ENCODE data around the gene NFATC2IP. TPM values are rescaled to one million over a fixed set of nuclear protein-coding genes. Genes with fewer than 3 reads are reported as not detected.
"Not testable (repeated sequence)": the region's sequence is repeated elsewhere in the genome, so short reads cannot be mapped to it uniquely, and the experiment has no call there.

Gene NFATC2IP
- total RNA-seq, 2 donors from 2014 or later, result 19.5 to 20.2 TPM

DNA sequence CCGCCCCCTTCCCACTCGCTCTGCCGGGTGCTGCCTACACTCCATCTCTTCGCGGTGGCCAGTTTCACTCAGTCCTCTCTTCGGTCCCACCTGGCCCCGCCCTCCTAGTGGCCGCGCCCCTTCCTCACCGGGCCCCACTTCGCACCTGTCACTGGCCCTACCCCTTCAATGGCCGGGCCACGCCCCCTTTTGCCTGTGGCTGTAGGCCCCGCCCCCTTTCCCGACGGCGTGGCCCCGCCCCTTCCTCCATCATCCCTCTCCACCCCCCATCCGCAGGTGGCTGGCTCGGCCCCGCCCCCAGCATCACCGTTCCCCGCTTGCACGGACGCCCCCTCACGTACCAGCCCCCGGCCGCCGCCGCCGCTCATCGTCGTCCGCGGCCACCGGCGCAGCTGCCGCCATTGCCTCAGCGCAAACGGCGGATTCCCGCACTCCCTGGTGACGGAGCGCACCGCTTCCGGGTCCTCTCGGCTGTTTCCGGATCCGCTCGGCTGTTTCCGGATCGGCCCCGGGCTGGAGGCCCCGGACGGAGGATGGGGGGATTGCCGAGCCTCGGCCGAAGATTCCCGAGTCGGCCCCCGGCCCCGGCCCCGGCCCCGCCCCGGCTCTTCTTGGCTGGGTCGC, 25.9 kb upstream of the NFATC2IP start, which contains the start of gene RABEP2:
RABEP2 (minus strand) TSS at position 477 of the 624 bp plus-strand sequence; CDS start at position 402, 75 bp downstream.
- peak; percentile 98 for DNase-seq (ENCODE audit: low spot score)
- intact Hi-C loops (cut with DNase I), result no loop called here

DNA sequence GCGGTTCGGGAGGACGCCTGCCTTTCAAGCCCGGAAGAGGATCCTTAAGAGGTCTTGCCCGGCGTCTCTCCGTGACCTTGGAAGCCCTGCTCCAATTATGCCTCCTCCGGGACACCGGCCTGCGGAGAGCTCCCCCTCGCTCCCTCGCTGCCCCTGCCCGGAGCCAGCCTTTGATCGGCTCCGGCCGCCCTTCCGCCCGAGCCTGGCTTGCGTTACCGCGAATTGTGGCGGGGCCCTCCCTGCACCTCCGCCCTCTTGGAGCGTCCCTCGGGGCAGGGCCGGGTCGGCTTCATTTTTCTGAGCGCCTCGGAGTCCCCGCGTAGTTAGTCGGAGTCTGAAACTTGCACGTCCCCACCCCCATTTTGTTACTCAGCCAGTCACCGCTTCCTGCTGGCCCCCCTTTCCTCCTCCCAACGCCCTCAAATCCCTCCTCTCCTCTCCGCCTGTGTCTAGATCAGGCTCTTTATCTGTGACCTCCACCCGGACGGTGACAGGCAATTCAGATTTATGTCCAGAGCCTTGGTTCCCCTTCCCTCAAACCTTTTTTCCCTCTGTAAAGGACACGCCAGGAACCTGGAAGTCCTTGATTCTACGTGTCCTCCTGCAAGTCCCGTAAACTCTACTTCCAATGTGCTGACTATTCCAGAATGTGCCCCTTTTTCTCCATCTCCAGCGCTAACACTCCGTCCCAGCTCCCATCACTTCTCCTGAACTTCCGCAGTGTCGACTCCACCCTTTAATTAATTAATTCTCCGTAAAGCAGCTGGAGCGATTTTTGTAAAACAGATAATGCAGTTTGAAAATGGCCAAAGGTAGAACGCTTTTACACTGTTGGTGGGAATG, 25.1 kb upstream of the NFATC2IP start:
- peak; percentile 95 for DNase-seq (ENCODE audit: low spot score)
- intact Hi-C loops (cut with DNase I), result no loop called here

DNA sequence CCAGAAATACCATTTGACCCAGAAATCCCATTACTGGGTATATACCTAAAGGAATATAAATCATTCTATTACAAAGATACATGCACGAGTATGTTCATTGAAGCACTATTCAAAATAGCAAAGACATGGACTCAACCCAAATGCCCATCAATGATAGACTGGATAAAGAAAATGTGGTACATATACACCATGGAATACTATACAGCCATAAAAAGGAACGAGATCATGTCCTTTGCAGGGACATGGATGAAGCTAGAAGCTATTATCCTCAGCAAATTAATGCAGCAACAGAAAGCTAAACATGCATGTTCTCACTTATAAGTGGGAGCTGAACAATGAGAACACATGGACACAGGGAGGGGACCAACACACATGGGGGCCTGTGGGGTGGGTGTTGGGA, 24.5 kb upstream of the NFATC2IP start:
- DNase-seq (ENCODE audit: low spot score); intact Hi-C loops (cut with DNase I): not testable (repeated sequence)

DNA sequence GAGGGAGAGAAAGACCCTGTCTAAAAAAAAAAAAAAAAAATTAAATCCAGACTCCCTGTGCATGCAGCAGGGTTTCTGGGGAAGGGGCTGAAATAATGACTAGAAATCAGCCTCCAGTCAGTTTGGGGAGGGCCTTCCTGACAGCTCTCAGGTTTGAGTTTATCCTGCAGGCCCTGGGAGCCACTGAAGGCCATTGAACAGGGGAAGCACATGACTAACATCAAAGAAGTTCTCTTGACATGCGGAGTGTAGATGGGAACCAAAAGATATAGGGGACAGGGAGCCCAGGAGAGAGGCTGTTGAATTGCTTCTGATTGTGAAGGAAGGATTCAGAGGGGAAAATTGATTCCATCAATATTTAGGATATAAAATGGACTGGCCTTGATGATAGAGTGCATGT, 22.9 kb upstream of the NFATC2IP start:
- no peak for DNase-seq (ENCODE audit: low spot score)
- intact Hi-C loops (cut with DNase I), result no loop called here

DNA sequence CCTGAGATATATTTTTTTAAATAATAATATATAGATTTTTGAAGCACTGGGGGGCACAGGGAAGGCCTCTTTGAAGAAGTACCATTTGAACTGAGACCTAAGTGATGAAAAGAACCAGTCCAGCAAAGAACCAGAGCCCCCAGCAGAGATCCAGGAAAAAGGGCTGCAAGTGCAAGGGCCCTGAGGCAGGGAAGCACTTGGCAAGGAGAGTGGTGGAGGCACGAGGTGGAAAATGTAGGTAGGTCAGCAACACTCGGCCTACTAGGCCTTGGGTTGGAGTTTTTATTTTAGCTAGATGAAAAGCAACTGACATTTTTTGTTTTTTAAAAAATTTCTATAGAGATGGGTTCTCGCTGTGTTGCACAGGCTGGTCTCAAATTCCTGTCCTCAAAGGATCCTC, 20.5 kb upstream of the NFATC2IP start:
- no peak for DNase-seq (ENCODE audit: low spot score)
- intact Hi-C loops (cut with DNase I), result no loop called here

DNA sequence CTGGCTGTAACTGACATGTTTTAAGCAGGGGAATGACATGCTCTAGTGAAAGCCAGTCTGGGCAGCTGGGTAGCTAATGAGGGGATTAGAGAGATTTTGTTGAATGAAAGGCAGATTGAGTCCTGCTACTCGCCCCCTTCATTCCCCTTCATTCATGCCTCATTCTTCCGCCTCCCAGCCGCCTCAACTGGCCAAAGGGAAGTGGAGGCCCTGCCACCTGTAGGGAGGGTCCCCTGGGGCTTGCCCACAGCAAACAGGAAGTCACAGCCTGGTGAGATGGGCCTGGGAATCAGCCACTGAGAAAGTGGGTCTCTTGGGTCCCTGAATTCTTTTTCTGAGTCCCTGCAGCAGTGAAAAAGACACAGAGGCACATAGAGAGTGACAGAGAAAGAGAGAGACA, 20.1 kb upstream of the NFATC2IP start:
- DNase-seq (ENCODE audit: low spot score), result no peak

DNA sequence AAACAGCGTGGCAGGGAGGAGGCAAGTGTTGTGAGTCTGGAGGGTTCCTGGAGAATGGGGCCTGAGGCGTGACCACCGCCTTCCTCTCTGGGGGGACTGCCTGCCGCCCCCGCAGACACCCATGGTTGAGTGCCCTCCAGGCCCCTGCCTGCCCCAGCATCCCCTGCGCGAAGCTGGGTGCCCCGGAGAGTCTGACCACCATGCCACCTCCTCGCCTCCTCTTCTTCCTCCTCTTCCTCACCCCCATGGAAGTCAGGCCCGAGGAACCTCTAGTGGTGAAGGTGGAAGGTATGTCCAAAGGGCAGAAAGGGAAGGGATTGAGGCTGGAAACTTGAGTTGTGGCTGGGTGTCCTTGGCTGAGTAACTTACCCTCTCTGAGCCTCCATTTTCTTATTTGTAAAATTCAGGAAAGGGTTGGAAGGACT, 18.9 kb upstream of the NFATC2IP start, which contains the start of gene CD19:
CD19 (plus strand) TSS at position 171 of the 425 bp plus-strand sequence; CDS start at position 201, 30 bp downstream.
- no peak for DNase-seq (ENCODE audit: low spot score)
- intact Hi-C loops (cut with DNase I), result no loop called here

More for the DNA sequence above, 20.1 kb upstream of the NFATC2IP start:
- intact Hi-C loops (cut with DNase I), result no loop called here

DNA sequence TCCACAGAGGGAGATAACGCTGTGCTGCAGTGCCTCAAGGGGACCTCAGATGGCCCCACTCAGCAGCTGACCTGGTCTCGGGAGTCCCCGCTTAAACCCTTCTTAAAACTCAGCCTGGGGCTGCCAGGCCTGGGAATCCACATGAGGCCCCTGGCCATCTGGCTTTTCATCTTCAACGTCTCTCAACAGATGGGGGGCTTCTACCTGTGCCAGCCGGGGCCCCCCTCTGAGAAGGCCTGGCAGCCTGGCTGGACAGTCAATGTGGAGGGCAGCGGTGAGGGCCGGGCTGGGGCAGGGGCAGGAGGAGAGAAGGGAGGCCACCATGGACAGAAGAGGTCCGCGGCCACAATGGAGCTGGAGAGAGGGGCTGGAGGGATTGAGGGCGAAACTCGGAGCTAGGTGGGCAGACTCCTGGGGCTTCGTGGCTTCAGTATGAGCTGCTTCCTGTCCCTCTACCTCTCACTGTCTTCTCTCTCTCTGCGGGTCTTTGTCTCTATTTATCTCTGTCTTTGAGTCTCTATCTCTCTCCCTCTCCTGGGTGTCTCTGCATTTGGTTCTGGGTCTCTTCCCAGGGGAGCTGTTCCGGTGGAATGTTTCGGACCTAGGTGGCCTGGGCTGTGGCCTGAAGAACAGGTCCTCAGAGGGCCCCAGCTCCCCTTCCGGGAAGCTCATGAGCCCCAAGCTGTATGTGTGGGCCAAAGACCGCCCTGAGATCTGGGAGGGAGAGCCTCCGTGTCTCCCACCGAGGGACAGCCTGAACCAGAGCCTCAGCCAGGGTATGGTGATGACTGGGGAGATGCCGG, 18.2 kb upstream of the NFATC2IP start:
- no peak for DNase-seq (ENCODE audit: low spot score)
- intact Hi-C loops (cut with DNase I), result no loop called here

DNA sequence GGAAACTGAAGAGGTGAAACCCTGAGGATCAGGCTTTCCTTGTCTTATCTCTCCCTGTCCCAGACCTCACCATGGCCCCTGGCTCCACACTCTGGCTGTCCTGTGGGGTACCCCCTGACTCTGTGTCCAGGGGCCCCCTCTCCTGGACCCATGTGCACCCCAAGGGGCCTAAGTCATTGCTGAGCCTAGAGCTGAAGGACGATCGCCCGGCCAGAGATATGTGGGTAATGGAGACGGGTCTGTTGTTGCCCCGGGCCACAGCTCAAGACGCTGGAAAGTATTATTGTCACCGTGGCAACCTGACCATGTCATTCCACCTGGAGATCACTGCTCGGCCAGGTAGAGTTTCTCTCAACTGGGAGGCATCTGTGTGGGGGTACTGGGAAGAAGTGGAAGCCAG, 17.6 kb upstream of the NFATC2IP start:
- intact Hi-C loops (cut with DNase I), result no loop called here

DNA sequence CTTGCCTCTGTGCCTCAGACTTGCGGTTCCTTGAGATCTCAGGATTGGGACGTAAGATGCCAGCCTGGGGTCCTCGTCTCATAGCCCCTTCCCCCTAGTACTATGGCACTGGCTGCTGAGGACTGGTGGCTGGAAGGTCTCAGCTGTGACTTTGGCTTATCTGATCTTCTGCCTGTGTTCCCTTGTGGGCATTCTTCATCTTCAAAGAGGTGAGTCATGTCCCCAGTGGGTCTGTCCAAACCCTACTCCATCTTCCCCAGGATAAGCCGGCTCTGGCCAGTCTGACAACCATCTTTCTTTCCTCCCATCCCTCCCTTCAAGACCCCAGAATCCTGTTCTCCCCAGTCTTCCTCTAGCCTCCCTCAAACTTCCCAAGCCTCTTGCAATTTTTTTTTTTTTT, 15.4 kb upstream of the NFATC2IP start:
- DNase-seq (ENCODE audit: low spot score), result no peak
- intact Hi-C loops (cut with DNase I), result no loop called here

More for the DNA sequence above, 17.6 kb upstream of the NFATC2IP start:
- no peak for DNase-seq (ENCODE audit: low spot score)

DNA sequence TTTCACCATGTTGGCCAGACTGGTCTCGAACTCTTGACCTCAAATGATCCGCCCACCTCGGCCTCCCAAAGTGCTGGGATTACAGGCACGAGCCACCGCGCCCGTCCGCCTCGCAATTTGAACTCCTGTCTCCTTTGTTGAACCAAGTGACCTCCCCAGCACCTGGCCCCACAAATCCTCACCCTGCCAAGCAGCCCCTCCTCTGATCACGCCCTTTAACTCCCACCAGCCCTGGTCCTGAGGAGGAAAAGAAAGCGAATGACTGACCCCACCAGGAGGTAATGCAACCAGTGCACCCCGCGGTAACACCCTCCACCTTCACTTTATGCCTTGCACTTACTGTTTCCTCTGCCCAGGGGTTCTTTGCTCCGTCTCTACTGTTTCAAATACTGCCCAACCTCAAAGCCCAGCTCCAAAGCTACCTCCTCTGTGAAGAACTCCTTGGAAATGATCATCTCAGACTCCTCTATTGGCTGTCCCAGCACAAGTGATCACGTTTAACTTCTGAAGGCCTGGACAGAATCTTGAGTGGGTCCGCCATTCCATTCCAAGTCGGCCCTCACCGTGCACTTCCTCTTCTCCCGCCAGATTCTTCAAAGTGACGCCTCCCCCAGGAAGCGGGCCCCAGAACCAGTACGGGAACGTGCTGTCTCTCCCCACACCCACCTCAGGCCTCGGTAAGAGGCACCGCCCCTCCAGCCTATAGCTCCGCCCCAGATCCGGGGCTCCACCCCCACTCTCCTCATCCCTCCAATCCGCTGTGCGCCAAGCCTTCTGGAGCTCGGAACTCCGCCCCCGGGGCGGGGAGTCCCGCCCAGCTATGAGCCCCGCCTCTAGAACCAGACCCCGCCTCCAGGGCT, 14.6 kb upstream of the NFATC2IP start:
- peak; percentile 97 for DNase-seq (ENCODE audit: low spot score)
- intact Hi-C loops (cut with DNase I), result no loop called here

DNA sequence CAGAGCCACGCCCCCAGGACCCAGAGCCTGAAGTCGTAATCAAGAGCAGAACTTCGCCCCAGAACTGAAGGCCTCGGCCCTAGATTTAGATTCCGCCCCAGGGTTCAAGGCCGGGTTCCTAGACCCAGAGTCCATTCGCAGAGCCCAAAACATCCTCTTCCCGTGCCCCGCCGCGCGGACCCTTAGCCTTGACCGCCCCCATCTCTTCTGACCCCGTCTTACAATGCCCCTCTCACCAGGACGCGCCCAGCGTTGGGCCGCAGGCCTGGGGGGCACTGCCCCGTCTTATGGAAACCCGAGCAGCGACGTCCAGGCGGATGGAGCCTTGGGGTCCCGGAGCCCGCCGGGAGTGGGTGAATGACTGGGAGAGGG, 14.0 kb upstream of the NFATC2IP start:
- intact Hi-C loops (cut with DNase I), result no loop called here

DNA sequence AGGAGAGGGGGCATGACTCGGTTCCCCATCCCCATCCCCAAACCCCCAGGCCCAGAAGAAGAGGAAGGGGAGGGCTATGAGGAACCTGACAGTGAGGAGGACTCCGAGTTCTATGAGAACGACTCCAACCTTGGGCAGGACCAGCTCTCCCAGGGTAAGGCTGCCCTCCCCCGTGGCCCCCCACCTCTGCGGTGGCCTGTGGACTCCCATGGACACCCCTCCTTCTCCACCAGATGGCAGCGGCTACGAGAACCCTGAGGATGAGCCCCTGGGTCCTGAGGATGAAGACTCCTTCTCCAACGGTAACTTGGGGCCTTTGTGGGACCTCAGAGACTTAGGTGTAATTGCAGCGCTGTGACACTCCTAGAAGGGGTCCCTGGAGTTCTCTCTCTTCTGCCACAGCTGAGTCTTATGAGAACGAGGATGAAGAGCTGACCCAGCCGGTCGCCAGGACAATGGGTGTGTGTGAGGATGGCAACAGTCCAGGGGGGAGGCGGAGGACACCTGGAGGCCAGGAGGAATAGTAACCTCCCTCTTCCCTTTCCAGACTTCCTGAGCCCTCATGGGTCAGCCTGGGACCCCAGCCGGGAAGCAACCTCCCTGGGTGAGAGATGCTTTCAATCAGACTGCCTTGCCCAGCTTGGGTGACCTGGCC, 13.4 kb upstream of the NFATC2IP start:
- DNase-seq (ENCODE audit: low spot score), result no peak
- intact Hi-C loops (cut with DNase I), result no loop called here

More for the DNA sequence above, 14.0 kb upstream of the NFATC2IP start:
- no peak for DNase-seq (ENCODE audit: low spot score)

DNA sequence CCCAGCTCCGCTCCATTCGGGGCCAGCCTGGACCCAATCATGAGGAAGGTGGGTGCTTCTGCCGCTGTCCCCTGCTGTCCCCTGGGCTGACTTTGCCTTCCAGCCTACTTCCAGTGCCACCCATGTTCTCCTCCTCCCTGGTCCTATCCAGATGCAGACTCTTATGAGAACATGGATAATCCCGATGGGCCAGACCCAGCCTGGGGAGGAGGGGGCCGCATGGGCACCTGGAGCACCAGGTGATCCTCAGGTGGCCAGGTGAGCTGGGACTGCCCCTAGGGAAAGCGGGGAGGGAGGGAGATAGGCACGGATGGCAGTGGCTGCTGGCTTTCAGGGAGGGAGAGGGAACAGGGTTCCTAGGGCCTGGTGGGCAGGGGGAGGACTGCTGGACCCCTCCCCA, 12.0 kb upstream of the NFATC2IP start:
- intact Hi-C loops (cut with DNase I), result no loop called here

DNA sequence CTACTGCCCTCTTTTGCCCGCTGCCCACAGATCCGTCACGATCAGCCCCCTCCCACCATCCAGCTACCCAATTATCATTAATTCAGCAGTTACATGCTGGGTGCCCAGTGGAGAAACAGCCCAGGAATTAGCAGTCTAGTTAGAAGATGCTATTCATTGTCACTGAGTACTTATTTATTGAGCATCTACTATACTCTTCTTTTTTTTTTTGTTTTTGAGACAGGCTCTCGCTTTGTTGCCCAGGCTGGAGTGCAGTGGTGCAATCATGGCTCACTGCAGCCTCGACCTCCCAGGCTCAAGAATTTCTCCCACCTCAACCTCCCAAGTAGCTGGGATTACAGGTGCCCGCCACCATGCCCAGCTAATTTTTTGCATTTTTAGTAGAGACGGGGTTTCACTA, 10.9 kb upstream of the NFATC2IP start:
- intact Hi-C loops (cut with DNase I), result not testable (repeated sequence)

More for the DNA sequence above, 12.0 kb upstream of the NFATC2IP start:
- no peak for DNase-seq (ENCODE audit: low spot score)

DNA sequence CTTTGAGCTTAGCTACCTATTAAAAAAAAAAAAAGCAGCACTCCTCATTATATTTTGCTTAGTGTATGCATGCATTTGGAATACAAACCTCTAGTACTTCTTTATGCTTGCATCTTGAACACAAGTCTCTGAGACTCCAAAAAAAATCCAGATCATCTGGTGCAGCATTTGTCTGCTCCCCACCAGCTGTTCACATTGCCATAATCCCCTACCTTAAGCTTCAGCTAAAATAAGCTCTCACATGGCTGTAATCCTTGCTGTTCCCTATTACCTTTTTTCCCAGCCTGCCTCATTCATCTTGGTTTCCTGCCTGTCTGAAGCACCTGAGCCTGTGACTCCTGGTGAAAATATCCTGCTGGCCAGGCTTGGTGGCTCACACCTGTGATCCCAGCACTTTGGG, 7.5 kb upstream of the NFATC2IP start:
- DNase-seq (ENCODE audit: low spot score), result no peak
- intact Hi-C loops (cut with DNase I), result no loop called here

More for the DNA sequence above, 10.9 kb upstream of the NFATC2IP start:
- not testable (repeated sequence) for DNase-seq (ENCODE audit: low spot score)

DNA sequence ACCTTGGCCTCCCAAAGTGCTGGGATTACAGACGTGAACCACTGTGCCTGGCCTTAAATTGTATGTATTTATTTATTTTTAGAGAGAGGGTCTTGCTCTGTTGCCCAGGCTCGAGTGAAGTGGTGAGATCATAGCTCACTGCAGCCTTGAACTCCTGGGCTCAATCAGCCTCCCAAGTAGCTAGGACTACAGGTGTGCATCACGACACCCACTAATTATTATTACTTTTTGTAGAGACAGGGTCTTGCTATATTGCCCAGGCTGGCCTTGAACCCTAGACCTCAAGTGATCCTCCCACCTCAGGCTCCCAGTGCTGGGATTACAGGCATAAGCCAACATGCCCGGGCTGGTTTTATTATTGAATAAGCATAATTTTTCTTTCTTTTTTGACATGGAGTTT, 4.1 kb upstream of the NFATC2IP start:
- intact Hi-C loops (cut with DNase I), result no loop called here
- no peak for DNase-seq (ENCODE audit: low spot score)

DNA sequence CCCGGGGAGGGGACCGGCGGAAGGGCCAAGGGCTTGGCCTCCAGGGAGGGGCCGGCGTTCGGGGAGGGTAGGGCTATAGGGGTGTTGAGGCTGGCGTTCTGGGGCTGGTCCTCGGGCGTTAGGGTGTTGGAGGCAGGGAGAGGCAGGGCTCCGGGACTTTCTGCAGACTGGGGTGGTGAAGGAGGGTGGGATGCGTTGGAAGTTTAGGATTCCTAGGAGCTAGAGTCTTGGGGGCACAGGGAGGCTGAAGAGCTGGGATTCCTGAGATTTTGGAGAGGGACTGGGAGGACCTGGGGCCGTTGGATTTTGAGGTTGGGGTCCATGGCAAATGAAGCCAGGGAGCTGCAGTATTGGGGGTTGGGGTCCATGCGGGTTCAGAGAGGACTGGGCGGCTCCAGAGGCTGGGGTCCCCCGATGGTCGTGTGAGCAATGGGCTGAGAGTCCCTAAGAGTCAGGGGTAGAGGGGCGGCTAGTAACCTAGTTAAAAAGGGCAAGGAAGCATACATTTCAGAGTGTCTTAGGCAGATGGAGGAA, 740 bp downstream of the NFATC2IP start:
- no peak for DNase-seq (ENCODE audit: low spot score)
- intact Hi-C loops (cut with DNase I), result no loop called here
